Activated T-cell treated with anti-CD3 and anti-CD28 coated beads for 48 hours (primary cell): ENCODE data around the gene LHB.
A peak's percentile ranks its signal among the peaks of the same experiment; 100 is the strongest.
"Not testable (repeated sequence)": the region's sequence is repeated elsewhere in the genome, so short reads cannot be mapped to it uniquely, and the experiment has no call there.

Experiments used
- DNase-seq: peaks from one replicate; pipeline ENCODE4 v3.0.0-alpha.2; 2020; ENCODE audit warnings: low read depth

LHB gene

GRCh38 chr19:49017041-49017665, at the start of gene LHB:
LHB (minus strand) TSS chr19:49017091; CDS start chr19:49017081, 10 bp downstream.
- DNase-seq: no peak

GRCh38 chr19:49065905-49066512, 49.1 kb upstream of the LHB start:
- no peak for DNase-seq

- no peak for DNase-seq
These were observed 48.1 kb upstream of the LHB start, which contains the start of gene NTF4 for GRCh38 chr19:49064768-49065611. NTF4 (minus strand) TSS chr19:49064818; CDS start chr19:49061997, 2,821 bp downstream.

GRCh38 chr19:49064029-49064629, 47.2 kb upstream of the LHB start:
- DNase-seq: no peak

- DNase-seq: no peak
These were observed 44.6 kb upstream of the LHB start for GRCh38 chr19:49061445-49061844.

- DNase-seq: no peak
These were observed 44.1 kb upstream of the LHB start for GRCh38 chr19:49061000-49061399.

GRCh38 chr19:49059053-49059452, 42.2 kb upstream of the LHB start:
- DNase-seq: no peak

GRCh38 chr19:49058562-49058961, 41.7 kb upstream of the LHB start:
- DNase-seq: peak; percentile 34

- DNase-seq: peak; percentile 34
These were observed 40.8 kb upstream of the LHB start, which contains the start of gene CGB7 for GRCh38 chr19:49057636-49058234. CGB7 (minus strand) TSS chr19:49057749; CDS start chr19:49055375, 2,374 bp downstream.

GRCh38 chr19:49056902-49057596, 40.2 kb upstream of the LHB start:
- not testable (repeated sequence) for DNase-seq

GRCh38 chr19:49056101-49056901, 39.4 kb upstream of the LHB start:
- DNase-seq: peak; percentile 40

GRCh38 chr19:49050376-49051033, 33.6 kb upstream of the LHB start:
- not testable (repeated sequence) for DNase-seq

GRCh38 chr19:49049834-49050233, 32.9 kb upstream of the LHB start:
- not testable (repeated sequence) for DNase-seq

- not testable (repeated sequence) for DNase-seq
These were observed 32.1 kb upstream of the LHB start, which contains the start of gene CGB8 for GRCh38 chr19:49049011-49049410. CGB8 (minus strand) TSS chr19:49049111; CDS start chr19:49048739, 372 bp downstream.

GRCh38 chr19:49043548-49043947, 26.7 kb upstream of the LHB start, which contains the start of gene CGB5:
CGB5 (plus strand) TSS chr19:49043848; CDS start chr19:49044210, 362 bp downstream.
- DNase-seq: not testable (repeated sequence)

GRCh38 chr19:49042666-49043065, 25.8 kb upstream of the LHB start:
- DNase-seq: not testable (repeated sequence)

GRCh38 chr19:49042177-49042576, 25.3 kb upstream of the LHB start:
- DNase-seq: no peak

- DNase-seq: not testable (repeated sequence)
These were observed 22.8 kb upstream of the LHB start for GRCh38 chr19:49039736-49040135.

- DNase-seq: not testable (repeated sequence)
These were observed 21.8 kb upstream of the LHB start for GRCh38 chr19:49038557-49039276.
